Fibroblast of lung (primary cell): ENCODE results near the gene UNC13D.

Experiments used
- EZH2 ChIP-seq: IDR thresholded peaks from 2 replicates; pipeline ENCODE4 v1.5.1; 2012; ENCODE audit warnings: low read length, control low read depth, mild to moderate bottlenecking; ENCODE audit errors: missing control alignments
- TF ChIP-seq, protein P1 (sequence below), 2 donors: IDR thresholded peaks in 1 of 2; conservative IDR thresholded peaks in 1 of 2; 1 replicate in 1 of 2; 2 replicates in 1 of 2; pipeline ENCODE4 v1.5.1; 2011 to 2012; ENCODE audit warnings: low read length in 2 of 2, control low read depth in 1 of 2, inconsistent platforms in 1 of 2, low read depth in 1 of 2, mild to moderate bottlenecking in 1 of 2

DNA sequence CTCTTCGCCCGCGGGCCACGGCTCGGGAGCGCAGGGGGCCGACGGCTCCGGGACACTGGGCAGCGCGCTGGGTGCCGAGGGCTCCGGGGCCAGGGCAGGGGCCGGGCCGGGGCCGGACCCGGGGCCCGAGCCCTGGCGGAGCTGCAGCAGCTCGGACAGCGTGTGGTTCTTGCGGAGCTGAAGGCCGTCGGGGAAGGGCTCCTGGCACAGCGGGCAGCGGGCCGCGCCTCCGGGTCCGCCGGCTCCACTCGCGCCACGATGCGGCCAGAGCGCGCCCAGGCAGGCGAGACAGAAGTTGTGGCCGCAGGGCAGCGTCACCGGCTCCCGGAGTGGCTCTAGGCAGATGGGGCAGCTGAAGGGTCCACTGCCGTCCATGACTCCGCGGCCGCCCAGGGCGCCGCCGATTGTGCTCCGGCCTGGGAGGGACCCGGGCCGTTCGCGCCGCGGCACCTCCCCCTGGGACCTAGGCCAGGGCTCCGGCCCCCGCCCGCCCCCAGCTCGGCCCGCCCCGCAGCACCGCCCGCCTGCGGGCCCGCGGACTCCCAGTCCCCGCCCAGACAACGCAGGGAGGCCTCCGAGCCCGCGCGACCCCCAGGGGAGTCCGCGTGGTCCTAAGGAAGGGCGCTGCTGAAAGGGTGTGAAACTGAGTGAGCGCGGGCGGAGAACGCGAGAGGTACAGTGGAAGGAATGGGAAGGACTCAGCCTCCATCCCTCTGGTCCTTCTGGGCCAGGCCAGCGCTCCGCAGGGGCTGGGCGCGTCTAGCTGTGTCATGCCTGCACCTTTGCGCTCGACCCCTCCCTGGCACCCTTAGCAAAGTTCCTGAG, 34.2 kb upstream of the UNC13D start, which contains the start of gene TRIM47:
- TF ChIP-seq, protein P1, sequence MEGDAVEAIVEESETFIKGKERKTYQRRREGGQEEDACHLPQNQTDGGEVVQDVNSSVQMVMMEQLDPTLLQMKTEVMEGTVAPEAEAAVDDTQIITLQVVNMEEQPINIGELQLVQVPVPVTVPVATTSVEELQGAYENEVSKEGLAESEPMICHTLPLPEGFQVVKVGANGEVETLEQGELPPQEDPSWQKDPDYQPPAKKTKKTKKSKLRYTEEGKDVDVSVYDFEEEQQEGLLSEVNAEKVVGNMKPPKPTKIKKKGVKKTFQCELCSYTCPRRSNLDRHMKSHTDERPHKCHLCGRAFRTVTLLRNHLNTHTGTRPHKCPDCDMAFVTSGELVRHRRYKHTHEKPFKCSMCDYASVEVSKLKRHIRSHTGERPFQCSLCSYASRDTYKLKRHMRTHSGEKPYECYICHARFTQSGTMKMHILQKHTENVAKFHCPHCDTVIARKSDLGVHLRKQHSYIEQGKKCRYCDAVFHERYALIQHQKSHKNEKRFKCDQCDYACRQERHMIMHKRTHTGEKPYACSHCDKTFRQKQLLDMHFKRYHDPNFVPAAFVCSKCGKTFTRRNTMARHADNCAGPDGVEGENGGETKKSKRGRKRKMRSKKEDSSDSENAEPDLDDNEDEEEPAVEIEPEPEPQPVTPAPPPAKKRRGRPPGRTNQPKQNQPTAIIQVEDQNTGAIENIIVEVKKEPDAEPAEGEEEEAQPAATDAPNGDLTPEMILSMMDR (conservative IDR thresholded peaks at IDR 0.05 in 1 of 2, IDR thresholded peaks at IDR 0.05 in 1 of 2; ENCODE audit: low read depth in 1 of 2, low read length in 2 of 2), result peak; percentile 18 to 30
- no peak for TF ChIP-seq EZH2
